DMS53 (cell line): ENCODE data around the gene KIAA1328.

ENCODE experiments used
- DNase-seq: peaks from one replicate; lab custom pipeline; 2025; lab: John Stamatoyannopoulos, UW

The KIAA1328 gene

GRCh38 chr18:37218022-37218590 is 389.2 kb downstream of the KIAA1328 start:
- DNase-seq = no peak

GRCh38 chr18:37219257-37219656 is 390.3 kb downstream of the KIAA1328 start:
- DNase-seq = no peak

DNA sequence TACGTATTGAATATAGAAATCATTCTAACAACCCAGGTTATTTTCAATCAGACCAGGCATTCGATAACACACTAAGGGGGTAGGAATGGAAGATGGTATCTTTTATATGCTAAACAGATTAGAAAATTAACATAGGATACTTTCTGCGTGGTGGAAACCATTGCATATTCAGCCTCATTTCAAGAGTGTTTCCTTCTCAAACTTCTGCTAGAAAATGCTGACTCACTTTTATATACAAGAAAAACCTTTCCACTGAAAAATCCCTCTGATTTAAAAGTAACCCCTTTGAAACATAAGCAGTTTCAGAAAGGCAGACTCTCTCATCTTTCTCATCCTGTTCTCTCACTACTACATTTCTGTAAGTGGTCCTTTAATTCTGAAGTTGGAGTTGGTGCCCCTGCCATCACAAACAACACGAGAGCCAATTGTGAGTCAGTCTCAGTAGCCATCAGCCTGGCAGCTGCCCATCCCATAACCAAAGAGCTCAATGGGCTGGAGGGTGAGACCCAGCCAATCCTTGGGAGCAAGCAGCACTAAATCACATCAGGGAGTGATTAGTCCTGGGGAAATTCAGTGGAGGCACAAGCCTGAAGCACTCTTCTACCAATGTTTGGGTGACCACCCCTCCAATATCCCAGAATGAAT is 393.5 kb downstream of the KIAA1328 start:
- DNase-seq = no peak

DNA sequence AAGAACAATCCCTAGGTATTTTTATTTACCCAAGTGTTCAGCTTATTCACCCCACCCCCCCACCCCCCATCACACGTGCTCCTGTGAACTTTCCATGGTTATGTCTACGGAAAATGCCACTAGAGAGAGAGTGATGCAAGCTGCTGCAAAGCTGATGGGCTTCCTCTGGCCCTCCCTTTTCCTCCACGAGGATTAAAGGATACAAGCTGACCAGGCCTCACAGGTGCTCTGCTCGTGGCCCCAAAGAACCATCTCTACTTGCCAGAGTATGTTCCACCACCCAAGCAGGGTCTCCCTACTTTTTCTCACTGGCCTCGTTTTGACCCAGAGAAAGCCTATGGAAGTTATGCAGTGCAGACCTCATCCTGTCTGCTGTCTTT is 394.1 kb downstream of the KIAA1328 start:
- DNase-seq = peak; percentile 33

- no peak for DNase-seq
These were observed 396.4 kb downstream of the KIAA1328 start for GRCh38 chr18:37225279-37225678.

GRCh38 chr18:37230768-37231167 is 401.8 kb downstream of the KIAA1328 start:
- DNase-seq = no peak

DNA sequence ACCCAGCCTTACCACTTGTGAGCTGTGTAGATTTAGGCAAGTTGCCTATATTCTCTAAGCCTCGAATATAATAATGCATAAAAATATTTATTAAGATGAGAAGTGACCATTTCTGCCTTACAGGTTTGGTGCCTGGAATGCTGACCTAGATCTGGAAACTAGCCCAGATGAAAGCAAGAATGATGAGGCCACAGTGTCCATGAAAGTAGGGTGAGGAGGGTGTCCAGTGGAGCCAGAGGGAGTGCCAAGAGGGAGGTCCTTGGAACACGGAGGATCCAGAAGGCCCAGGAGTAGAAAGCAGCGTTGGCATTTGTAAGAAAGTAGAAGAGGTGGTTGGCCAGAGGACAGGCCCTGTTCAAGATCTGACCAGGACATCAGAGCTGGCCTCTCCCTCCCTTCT is 402.3 kb downstream of the KIAA1328 start:
- DNase-seq = no peak

DNA sequence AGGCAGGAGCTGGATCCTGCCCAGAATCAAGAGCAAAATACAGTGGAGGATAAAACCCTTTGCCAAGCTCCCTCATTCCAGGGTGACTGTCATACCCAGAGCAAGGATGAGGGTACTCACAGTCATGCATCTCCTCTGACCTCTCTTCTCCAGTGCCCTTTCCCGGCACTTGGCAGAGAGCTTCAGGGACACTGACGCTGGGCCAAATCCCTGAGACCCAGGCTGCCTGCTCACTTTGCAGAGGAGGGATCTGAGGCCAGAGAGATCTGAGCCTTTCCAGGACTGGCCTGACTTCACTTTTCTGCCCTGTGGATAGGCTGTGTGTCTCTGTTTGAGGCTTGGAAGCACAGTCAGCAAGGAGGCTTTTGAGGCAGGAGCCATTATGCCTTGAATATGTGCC is 406.7 kb downstream of the KIAA1328 start:
- DNase-seq = no peak

DNA sequence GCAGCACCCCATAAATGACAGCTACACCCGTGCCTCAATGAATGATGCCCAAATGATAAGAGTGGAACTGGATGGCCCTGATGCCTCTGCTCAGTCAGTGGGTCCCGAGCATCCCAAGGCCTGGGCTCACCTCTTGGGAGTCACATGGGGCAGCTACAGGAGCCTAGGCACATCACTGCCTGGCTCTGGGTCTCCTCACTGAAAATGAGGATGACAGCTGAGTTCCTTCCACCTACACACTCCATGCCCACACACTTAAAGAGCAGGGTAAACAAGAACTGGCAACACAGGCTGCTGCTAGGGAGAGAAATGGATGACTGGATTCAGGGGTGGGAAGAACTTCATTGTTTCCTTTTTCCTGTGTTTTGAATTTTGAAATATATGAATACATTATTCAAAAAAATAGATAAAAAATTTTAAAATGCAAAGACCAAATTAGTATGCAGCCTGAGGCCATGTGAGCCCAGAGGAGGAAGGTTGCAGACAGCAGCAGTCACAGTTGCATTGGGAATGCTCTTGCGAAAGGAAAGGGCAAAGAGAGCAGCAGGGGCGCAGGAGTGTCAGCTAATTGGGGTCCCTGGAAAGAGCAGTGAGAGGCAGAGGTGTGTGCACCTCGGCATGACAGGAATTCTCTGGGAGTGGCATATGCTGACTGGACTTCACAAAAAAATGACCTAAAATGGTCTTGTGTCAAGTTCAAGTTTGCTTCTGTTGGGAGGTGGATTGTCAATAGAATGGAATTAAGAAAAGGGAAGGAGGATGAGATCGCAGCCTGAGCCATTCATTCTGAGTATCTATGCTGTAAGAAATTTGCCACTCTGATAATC is 409.6 kb downstream of the KIAA1328 start:
- DNase-seq = peak; percentile 49

- DNase-seq = no peak
These were observed 413.2 kb downstream of the KIAA1328 start for GRCh38 chr18:37242091-37242490.

DNA sequence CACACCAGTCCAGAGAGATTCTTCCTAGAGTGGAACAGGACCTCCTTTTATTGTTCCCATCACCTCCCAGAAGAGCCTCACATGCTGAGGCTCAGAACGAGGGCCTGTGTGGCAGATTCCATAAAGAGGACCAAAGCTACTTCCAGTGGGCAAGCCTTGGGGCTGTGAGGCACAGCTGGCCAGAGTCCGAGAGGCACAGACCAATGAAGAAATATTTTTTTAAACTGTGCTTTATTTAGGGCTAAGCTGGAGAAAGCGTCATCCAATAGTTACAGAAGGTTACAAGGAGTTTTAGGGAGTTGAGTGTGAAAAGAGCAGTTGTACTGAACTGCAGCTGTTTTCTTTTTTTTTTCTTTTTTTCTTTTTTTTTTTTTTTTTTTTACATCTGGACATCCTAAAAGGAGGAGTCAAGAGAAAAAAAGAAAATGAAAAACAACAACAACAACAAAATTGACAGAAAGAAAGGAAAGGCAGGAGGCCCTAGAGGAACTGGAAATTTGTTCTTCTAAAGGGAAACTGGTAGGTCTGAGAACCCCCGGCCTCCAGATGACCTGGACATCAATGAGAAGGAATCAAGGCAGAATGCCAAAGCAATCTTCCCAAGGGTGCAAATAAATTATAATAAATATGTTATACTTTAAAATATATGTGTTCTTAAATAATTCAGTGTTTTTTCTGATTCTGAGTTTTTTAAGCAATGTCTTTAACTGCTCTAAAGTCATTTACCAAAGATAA is 414.1 kb downstream of the KIAA1328 start:
- DNase-seq = no peak

GRCh38 chr18:37243741-37244140 is 414.8 kb downstream of the KIAA1328 start:
- DNase-seq = no peak

- DNase-seq = no peak
These were observed 415.7 kb downstream of the KIAA1328 start for GRCh38 chr18:37244618-37245017.

- no peak for DNase-seq
These were observed 417.9 kb downstream of the KIAA1328 start for GRCh38 chr18:37246779-37247340.

DNA sequence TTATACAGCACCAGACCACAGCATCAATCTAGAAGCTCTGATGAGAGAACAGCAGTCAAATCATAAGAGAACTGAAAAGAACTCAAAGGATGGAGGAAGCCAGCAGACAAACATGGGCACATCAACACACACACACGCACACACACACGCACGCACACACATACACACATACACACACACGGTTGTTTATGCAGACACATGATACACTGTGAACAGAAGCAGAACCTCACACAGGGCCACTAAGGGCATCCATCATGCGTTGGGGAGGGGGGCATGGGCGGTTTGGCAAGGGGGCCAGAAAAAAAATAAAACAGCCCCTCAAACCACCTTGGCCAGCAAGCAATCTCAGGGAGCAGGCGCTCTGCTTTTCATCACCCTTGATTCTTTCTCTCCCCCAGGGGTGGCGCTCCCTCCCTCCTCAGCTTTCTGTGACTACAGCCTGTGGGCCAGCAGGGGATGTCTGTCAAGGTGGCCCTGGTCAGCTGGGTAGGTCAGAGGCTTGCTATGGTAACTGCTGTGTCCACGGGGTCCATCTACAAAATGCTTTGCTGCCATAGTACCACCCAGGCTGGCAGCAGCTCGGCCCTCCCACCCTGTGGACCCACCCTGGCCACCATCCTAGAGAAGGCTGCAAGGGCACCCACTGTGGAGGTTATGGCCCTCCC is 418.7 kb downstream of the KIAA1328 start:
- DNase-seq = no peak

- DNase-seq = no peak
These were observed 419.4 kb downstream of the KIAA1328 start for GRCh38 chr18:37248281-37248680.

GRCh38 chr18:37249171-37249886 is 420.4 kb downstream of the KIAA1328 start:
- no peak for DNase-seq

DNA sequence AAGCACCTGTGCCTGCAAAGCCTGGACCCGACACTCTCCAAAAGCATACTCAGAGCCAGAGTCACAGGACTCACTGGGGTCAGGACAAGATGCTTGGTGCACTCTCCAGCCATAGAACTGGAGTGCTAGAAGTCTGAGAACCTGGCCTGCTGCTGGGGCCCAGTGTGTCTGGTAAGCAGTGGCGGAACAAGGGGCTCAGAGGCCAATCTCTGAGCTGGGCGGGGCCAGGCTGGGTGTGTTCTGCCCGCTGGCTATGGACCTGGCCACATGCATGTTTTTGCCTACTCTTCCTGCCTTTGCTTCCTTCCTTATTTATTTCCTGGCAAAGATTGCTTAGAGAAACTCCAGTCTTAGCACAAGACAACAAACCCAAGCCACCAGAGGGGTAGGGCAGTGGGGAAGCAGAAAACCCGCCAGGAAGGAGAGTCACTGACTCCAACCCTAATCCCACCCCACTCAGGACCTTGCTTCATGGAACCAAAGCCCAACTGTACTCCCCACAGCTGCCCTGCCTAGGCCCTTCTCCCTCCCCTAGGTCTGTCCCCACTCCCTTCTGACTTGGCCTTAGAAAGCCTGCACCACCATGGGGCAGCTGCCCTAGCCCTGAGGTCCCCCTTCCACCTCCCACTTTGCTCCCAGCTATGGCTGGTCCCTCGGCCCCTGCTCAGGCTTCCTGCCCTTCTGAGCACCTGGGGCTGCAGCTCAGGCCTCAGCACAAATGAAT is 421.1 kb downstream of the KIAA1328 start:
- DNase-seq = no peak

- peak; percentile 41 for DNase-seq
These were observed 422.8 kb downstream of the KIAA1328 start for GRCh38 chr18:37251679-37252078.

- peak; percentile 29 for DNase-seq
These were observed 423.4 kb downstream of the KIAA1328 start for GRCh38 chr18:37252342-37252741.
